ENCODE data around the gene CLDN15.

Gene CLDN15

GRCh38 chr7:101195884-101196283, 41.7 kb downstream of the CLDN15 start:
- DNase-seq = no peak

- DNase-seq = no peak
These were observed 48.5 kb downstream of the CLDN15 start for GRCh38 chr7:101189109-101189508.

GRCh38 chr7:101186844-101187428, 50.7 kb downstream of the CLDN15 start:
- no peak for DNase-seq

- DNase-seq = no peak
These were observed 51.4 kb downstream of the CLDN15 start for GRCh38 chr7:101186194-101186593.

- DNase-seq = no peak
These were observed 52.3 kb downstream of the CLDN15 start for GRCh38 chr7:101185258-101185839.

Data from activated CD8-positive, alpha-beta memory T cell treated with anti-CD3 and anti-CD28 coated beads, Interleukin-2, amount 50 U/mL, for 4 hours (primary cell).